Thymus (tissue), 2 donors: ENCODE data around the gene DHX34. TPM values are rescaled to one million over a fixed set of nuclear protein-coding genes. Genes with fewer than 3 reads are reported as not detected.

Source experiments
- polyA plus RNA-seq: library from polyadenylated mRNA; stranded (reverse); fragments of 200-250 nt; gene quantifications from one replicate; pipeline ENCODE4 v1.2.3, GENCODE V29; 2013
- total RNA-seq: library from RNA; stranded (reverse); fragments of 120-200 nt; gene quantifications from one replicate; pipeline ENCODE4 v1.2.4, GENCODE V29; 2013
- donor health status: healthy.

DHX34 gene
- total and polyA plus RNA-seq, 2 donors, result 5.2 to 16.0 TPM

Other genes starting within 250 kb of the DHX34 start
- 12.1 TPM for gene ZC3H4, start 235.5 kb upstream of the DHX34 start, total RNA-seq
- gene ZC3H4, start 235.5 kb upstream of the DHX34 start, polyA plus RNA-seq, result 14.3 TPM
- gene SAE1, start 218.5 kb upstream of the DHX34 start, total RNA-seq, result 93.3 TPM
- gene SAE1, start 218.5 kb upstream of the DHX34 start, polyA plus RNA-seq, result 40.5 TPM
- 5.8 TPM for gene BBC3, start 118.1 kb upstream of the DHX34 start, total RNA-seq
- 15.1 TPM for gene BBC3, start 118.1 kb upstream of the DHX34 start, polyA plus RNA-seq
- 4.9 TPM for gene CCDC9, start 92.8 kb upstream of the DHX34 start, total RNA-seq
- gene CCDC9, start 92.8 kb upstream of the DHX34 start, polyA plus RNA-seq, result 27.4 TPM
- 2.9 TPM for gene INAFM1, start 74.4 kb upstream of the DHX34 start, total RNA-seq
- gene INAFM1, start 74.4 kb upstream of the DHX34 start, polyA plus RNA-seq, result 11.1 TPM
- 2.2 TPM for gene C5AR1, start 39.5 kb upstream of the DHX34 start, total RNA-seq
- 17.8 TPM for gene C5AR1, start 39.5 kb upstream of the DHX34 start, polyA plus RNA-seq
- gene C5AR2, start 17.1 kb upstream of the DHX34 start, total RNA-seq, result 0.52 TPM
- gene C5AR2, start 17.1 kb upstream of the DHX34 start, polyA plus RNA-seq, result 0.78 TPM
- 1.7 TPM for gene MEIS3, start 70.2 kb downstream of the DHX34 start, total RNA-seq
- gene MEIS3, start 70.2 kb downstream of the DHX34 start, polyA plus RNA-seq, result 4.3 TPM
- 0.14 TPM for gene SLC8A2, start 122.6 kb downstream of the DHX34 start, total RNA-seq
- gene SLC8A2, start 122.6 kb downstream of the DHX34 start, polyA plus RNA-seq, result 0.16 TPM
- 14.4 TPM for gene KPTN, start 134.9 kb downstream of the DHX34 start, total RNA-seq
- gene KPTN, start 134.9 kb downstream of the DHX34 start, polyA plus RNA-seq, result 32.2 TPM
- 111 TPM for gene NAPA, start 165.7 kb downstream of the DHX34 start, total RNA-seq
- 89.2 TPM for gene NAPA, start 165.7 kb downstream of the DHX34 start, polyA plus RNA-seq
- gene ZNF541, start 223.8 kb downstream of the DHX34 start, total RNA-seq, result 0.14 TPM
- 0.39 TPM for gene ZNF541, start 223.8 kb downstream of the DHX34 start, polyA plus RNA-seq